Upper lobe of left lung (tissue), 6 donors: ENCODE results near the gene PARD3B. TPM values are rescaled to one million over a fixed set of nuclear protein-coding genes. Genes with fewer than 3 reads are reported as not detected.

Experiments used
- ATAC-seq, 2 donors: fragments of 200-7000 bp; cut with Tn5 transposase; one replicate each; pipeline ENCODE4 v1.9.1; 2022; ENCODE audit warnings: mild to moderate bottlenecking in 2 of 2, moderate library complexity in 2 of 2; ENCODE audit not compliant: low FRiP score in 2 of 2
- DNase-seq, 2 donors: peaks; one replicate each; pipeline ENCODE4 v3.0.0-alpha.2; 2019 to 2020
- H3K27ac ChIP-seq, 4 donors: fragments of 200-600 bp; sonication (generic); one replicate each; pipeline ENCODE4 v1.5.1; 2016 to 2019
- H3K27me3 ChIP-seq, 4 donors: fragments of 200-600 bp; sonication (generic); one replicate each; pipeline ENCODE4 v1.5.1; 2017 to 2019
- H3K36me3 ChIP-seq, 4 donors: fragments of 200-600 bp; sonication (generic); one replicate each; pipeline ENCODE4 v1.5.1; 2016 to 2019
- H3K4me1 ChIP-seq, 4 donors: fragments of 200-600 bp; sonication (generic); one replicate each; pipeline ENCODE4 v1.5.1; 2018 to 2019
- H3K4me3 ChIP-seq, 4 donors: fragments of 200-600 bp; sonication (generic); one replicate each; pipeline ENCODE4 v1.5.1; 2017 to 2019; ENCODE audit warnings: mild to moderate bottlenecking in 2 of 4, moderate library complexity in 1 of 4
- H3K9me3 ChIP-seq, 4 donors: fragments of 200-600 bp; sonication (generic); one replicate each; pipeline ENCODE4 v1.5.1; 2018 to 2019
- EP300 ChIP-seq, 4 donors: sonication (generic); formaldehyde crosslinking; IDR thresholded peaks; one replicate each; pipeline ENCODE4 v1.5.1; 2017; ENCODE audit warnings: antibody characterized with exemption in 4 of 4, control low read depth in 2 of 4
- POLR2A ChIP-seq, 4 donors: fragments of 450-650 bp; IDR thresholded peaks; one replicate each; pipeline ENCODE4 v1.5.1; 2016 to 2017; ENCODE audit warnings: antibody characterized with exemption in 4 of 4, mild to moderate bottlenecking in 2 of 4
- POLR2AphosphoS5 ChIP-seq, 2 donors: sonication (generic); formaldehyde crosslinking; IDR thresholded peaks; one replicate each; pipeline ENCODE4 v1.5.1; 2017; ENCODE audit warnings: antibody characterized with exemption in 2 of 2
- WGBS, 2 donors: methylation state at CpG; one replicate each; pipeline ENCODE4 v1.1.5; 2017 to 2018; 5-methylcytosine and 5-hydroxymethylcytosine counted together
- total RNA-seq, 6 donors: library from RNA; depleted of rRNA in 4 of 6; stranded (reverse); fragments of >200 nt in 4 of 6; gene quantifications; one replicate each; pipeline versions ENCODE4 v1.1.0 to v1.2.1, GENCODE V29; 2016 to 2021
- TF ChIP-seq, protein P1 (sequence below), 6 experiments: fragments of 450-650 bp in 4 of 6; fragments of 200-600 bp in 2 of 6; sonication (generic) in 2 of 6; IDR thresholded peaks; one replicate each; pipeline ENCODE4 v1.5.1; 2016 to 2019; ENCODE audit warnings: antibody characterized with exemption in 6 of 6
- donor health status: DM: no; HTN: no; CAD: no; lungs with moderate emphysema.
- donor health status: DM: no; HTN: yes; CAD: no; lungs with severe emphysema.

Gene PARD3B
- total RNA-seq, 6 donors from 2014 or later = 17.8 to 44.9 (median 24.2) TPM

DNA sequence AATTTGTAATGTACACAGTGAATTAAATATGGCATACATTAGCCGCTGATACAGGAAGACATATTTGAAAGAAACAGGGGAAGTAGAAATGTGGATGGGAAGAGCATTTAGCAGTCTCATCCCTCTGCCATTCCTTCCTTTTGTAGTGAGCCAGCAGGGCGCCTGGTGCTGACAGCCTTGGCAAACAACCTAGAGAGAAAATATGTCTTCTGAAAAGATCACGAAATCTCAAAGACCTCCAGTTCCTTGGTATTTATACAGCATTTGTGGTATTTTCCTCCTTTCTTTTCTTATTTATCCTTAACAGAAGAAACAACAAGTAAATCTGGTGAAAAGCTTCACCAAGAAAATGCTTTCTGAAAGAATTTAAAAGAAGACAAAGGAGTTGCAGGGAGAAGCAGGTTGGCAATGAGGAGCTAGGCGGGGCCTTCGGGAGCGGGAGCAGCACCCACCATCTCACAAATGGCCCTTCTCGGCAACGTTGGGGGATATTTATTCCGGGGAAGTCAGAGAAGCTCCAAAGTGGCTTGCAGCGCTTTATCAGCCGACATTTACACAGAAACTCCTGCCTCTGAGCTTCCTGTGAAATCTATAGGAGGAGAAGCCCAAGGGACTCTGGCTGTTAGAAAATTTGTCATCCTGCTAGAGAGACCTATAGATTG, 731.0 kb downstream of the PARD3B start:
- WGBS, 2 donors = 90 to 92% methylated on average over 11 of the region's 11 CpGs
- H3K27ac ChIP-seq = no peak overlapping the region
- ATAC-seq (no peak), DNase-seq (peak in 1 of 2 donors; percentile 4)
- no peaks in the 10 kb centered on the region for H3K27me3 ChIP-seq
- no peaks in the 10 kb centered on the region for H3K9me3 ChIP-seq
- TF ChIP-seq, protein P1, sequence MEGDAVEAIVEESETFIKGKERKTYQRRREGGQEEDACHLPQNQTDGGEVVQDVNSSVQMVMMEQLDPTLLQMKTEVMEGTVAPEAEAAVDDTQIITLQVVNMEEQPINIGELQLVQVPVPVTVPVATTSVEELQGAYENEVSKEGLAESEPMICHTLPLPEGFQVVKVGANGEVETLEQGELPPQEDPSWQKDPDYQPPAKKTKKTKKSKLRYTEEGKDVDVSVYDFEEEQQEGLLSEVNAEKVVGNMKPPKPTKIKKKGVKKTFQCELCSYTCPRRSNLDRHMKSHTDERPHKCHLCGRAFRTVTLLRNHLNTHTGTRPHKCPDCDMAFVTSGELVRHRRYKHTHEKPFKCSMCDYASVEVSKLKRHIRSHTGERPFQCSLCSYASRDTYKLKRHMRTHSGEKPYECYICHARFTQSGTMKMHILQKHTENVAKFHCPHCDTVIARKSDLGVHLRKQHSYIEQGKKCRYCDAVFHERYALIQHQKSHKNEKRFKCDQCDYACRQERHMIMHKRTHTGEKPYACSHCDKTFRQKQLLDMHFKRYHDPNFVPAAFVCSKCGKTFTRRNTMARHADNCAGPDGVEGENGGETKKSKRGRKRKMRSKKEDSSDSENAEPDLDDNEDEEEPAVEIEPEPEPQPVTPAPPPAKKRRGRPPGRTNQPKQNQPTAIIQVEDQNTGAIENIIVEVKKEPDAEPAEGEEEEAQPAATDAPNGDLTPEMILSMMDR (IDR thresholded peaks at IDR 0.05) = no peak
- TF ChIP-seq POLR2A (IDR thresholded peaks at IDR 0.05) (no peak), POLR2AphosphoS5 (IDR thresholded peaks at IDR 0.05) (no peak), EP300 (IDR thresholded peaks at IDR 0.05) (no peak)
- no peaks in the 10 kb centered on the region for H3K36me3 ChIP-seq
- no peaks in the 10 kb centered on the region for H3K4me1 ChIP-seq
- no peak overlapping the region for H3K4me3 ChIP-seq

DNA sequence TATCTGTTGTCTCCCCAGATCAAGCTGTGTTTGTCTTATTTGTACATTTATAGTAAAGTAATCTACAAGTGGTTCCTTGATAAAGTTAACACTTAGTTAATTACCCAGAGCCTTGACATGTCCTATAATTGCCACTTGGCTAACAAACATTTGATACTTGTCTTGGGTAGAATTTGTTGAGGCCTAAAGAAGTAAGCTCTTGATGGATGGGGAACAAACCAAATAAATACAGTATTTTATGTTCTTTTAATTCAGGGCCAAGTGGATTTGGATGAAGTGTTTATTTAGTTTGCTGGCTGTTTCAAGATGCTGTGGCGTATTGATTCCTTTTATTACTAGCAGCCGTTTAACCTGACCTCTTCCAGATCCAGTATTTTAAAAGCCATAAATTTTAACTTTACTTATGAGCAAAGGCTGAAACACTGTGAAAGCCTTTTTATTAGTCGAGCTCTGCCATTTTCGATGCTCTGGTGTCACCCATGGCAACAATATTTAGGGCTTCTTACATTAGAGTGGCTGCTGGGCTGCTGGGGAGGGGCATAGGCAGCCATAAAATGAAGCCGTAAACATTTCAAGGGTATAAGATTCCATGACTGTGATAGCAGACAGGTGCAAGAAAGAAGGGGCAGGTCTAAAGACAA, 735.4 kb downstream of the PARD3B start:
- WGBS, 2 donors = 56 to 66% methylated on average over 5 of the region's 5 CpGs

GRCh38 chr2:205283736-205284270, 738.5 kb downstream of the PARD3B start:
- TF ChIP-seq, protein P1 (IDR thresholded peaks at IDR 0.05) = no peak
- TF ChIP-seq EP300 (IDR thresholded peaks at IDR 0.05) = no peak
- TF ChIP-seq POLR2A (IDR thresholded peaks at IDR 0.05) = no peak
- no peaks in the 10 kb centered on the region for H3K36me3 ChIP-seq
- no peaks in the 10 kb centered on the region for H3K4me1 ChIP-seq
- no peak overlapping the region for H3K27ac ChIP-seq
- no peaks in the 10 kb centered on the region for H3K27me3 ChIP-seq
- H3K9me3 ChIP-seq = no peaks in the 10 kb centered on the region
- H3K4me3 ChIP-seq = no peak overlapping the region
- ATAC-seq = no peak
- 87 to 89% methylated on average over 5 of the region's 5 CpGs for WGBS, 2 donors
- no peak for DNase-seq

More for the DNA sequence above, 735.4 kb downstream of the PARD3B start:
- H3K4me3 ChIP-seq = no peak overlapping the region
- no peak overlapping the region for H3K27ac ChIP-seq
- no peak for TF ChIP-seq EP300 (IDR thresholded peaks at IDR 0.05)
- TF ChIP-seq POLR2A (IDR thresholded peaks at IDR 0.05) = no peak
- no peak for TF ChIP-seq POLR2AphosphoS5 (IDR thresholded peaks at IDR 0.05)
- TF ChIP-seq, protein P1 (IDR thresholded peaks at IDR 0.05) = no peak
- no peaks in the 10 kb centered on the region for H3K36me3 ChIP-seq
- no peaks in the 10 kb centered on the region for H3K4me1 ChIP-seq
- ATAC-seq (no peak), DNase-seq (no peak)
- H3K27me3 ChIP-seq = no peaks in the 10 kb centered on the region
- no peaks in the 10 kb centered on the region for H3K9me3 ChIP-seq

DNA sequence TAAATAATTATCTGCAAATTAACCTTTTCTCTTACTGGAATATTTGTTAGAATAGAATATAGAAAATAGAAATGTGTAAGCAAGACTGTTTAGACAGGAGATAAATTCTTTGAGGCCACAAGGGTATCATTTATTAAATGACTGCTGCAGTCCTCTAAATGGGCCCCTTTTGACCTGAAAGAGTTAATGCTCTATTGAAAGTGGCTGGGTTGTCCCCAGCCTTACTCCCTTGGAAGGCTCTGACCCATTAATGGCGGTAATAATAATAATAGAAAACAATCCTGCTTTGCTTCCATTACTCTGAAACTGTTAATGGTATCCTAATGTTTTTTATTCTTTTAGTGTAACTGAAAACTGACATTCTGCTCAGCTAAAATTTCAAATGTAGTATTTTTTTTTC, 739.1 kb downstream of the PARD3B start:
- no peak for TF ChIP-seq POLR2A (IDR thresholded peaks at IDR 0.05)
- no peak for TF ChIP-seq EP300 (IDR thresholded peaks at IDR 0.05)
- TF ChIP-seq, protein P1 (IDR thresholded peaks at IDR 0.05) = no peak
- no peak for TF ChIP-seq POLR2AphosphoS5 (IDR thresholded peaks at IDR 0.05)
- Histone ChIP-seq H3K27me3 (no peaks in the 10 kb centered on the region), H3K36me3 (no peaks in the 10 kb centered on the region), H3K27ac (no peak overlapping the region), H3K9me3 (no peaks in the 10 kb centered on the region), H3K4me1 (no peaks in the 10 kb centered on the region), H3K4me3 (no peak overlapping the region)
- DNase-seq (no peak), ATAC-seq (no peak)
- 81 to 95% methylated on average over 1 of the region's 1 CpG for WGBS, 2 donors
